ENCODE data around the gene PGS1.

DNA sequence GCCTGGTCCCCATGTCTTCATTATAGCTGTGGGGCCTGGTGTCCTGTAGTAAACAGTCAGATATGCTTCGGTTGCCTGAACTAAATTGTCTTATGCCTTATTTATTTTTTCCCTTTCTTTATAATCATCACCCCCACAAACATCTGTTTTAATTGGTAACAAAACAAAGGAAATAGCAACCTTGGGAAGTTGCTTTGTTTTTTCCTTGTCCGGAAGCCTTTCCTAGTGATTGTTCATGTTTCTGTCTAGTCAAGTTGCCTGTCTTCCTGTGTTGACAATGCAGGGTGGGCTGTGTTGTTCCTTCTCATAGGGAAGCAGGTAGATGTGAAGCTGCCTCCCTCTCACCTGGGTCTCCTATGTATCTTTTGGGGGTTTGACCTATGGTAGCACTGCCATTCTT, 16.7 kb downstream of the PGS1 start:
- TF ChIP-seq FOXM1 (IDR thresholded peaks at IDR 0.05; ENCODE audit: borderline replicate concordance, low read depth) (no peak), EGR1 (IDR thresholded peaks at IDR 0.05) (no peak), MAX (IDR thresholded peaks at IDR 0.05) (no peak), YY1 (IDR thresholded peaks at IDR 0.05; ENCODE audit: low read depth) (no peak), TEAD4 (IDR thresholded peaks at IDR 0.05) (no peak), TCF12 (IDR thresholded peaks at IDR 0.05; ENCODE audit: low read depth) (no peak), ZBTB7A (IDR thresholded peaks at IDR 0.05; ENCODE audit: low read depth) (no peak), EP300 (IDR thresholded peaks at IDR 0.05; ENCODE audit: borderline replicate concordance) (no peak), NFIC (IDR thresholded peaks at IDR 0.05) (no peak), TAF1 (IDR thresholded peaks at IDR 0.05; ENCODE audit: low read depth) (no peak)
